Trophoblast cell (in vitro differentiated cells and primary cell): ENCODE data around the gene NDUFV3.
"Not testable (repeated sequence)": the region's sequence is repeated elsewhere in the genome, so short reads cannot be mapped to it uniquely, and the experiment has no call there.

Experiments used
- DNase-seq, 2 donors: peaks; one replicate each; pipeline ENCODE4 v3.0.0-alpha.2; 2016
- H2AFZ ChIP-seq: 2 replicates; pipeline ENCODE4 v1.6.1; 2013; ENCODE audit warnings: low read length, moderate library complexity, mild to moderate bottlenecking; ENCODE audit not compliant: insufficient read depth, poor library complexity
- H2AK5ac ChIP-seq: 2 replicates; pipeline ENCODE4 v1.6.1; 2013; ENCODE audit warnings: mild to moderate bottlenecking, low read length
- H2BK120ac ChIP-seq: 2 replicates; pipeline ENCODE4 v1.6.1; 2013; ENCODE audit warnings: low read length, mild to moderate bottlenecking, moderate library complexity; ENCODE audit not compliant: insufficient read depth, poor library complexity
- H2BK12ac ChIP-seq: 2 replicates; pipeline ENCODE4 v1.6.1; 2013; ENCODE audit warnings: mild to moderate bottlenecking, low read length, moderate library complexity
- H2BK5ac ChIP-seq: 2 replicates; pipeline ENCODE4 v1.6.1; 2013; ENCODE audit warnings: low read length, low read depth, moderate library complexity, mild to moderate bottlenecking; ENCODE audit not compliant: poor library complexity
- H3K14ac ChIP-seq: 2 replicates; pipeline ENCODE4 v1.6.1; 2013; ENCODE audit warnings: mild to moderate bottlenecking, low read length
- H3K18ac ChIP-seq: 2 replicates; pipeline ENCODE4 v1.6.1; 2013; ENCODE audit warnings: mild to moderate bottlenecking, low read length
- H3K23ac ChIP-seq: 2 replicates; pipeline ENCODE4 v1.6.1; 2013; ENCODE audit warnings: low read length
- H3K27ac ChIP-seq: 2 replicates; pipeline ENCODE4 v1.5.1; 2013; ENCODE audit warnings: low read depth, mild to moderate bottlenecking, inconsistent platforms, low read length, moderate library complexity
- H3K27me3 ChIP-seq: 2 replicates; pipeline ENCODE4 v1.6.1; 2013; ENCODE audit warnings: inconsistent platforms, mild to moderate bottlenecking, low read length, moderate library complexity; ENCODE audit not compliant: insufficient read depth
- H3K36me3 ChIP-seq, 2 experiments: 1 replicate in 1 of 2; 2 replicates in 1 of 2; pipeline ENCODE4 v1.6.1; 2013; ENCODE audit warnings: low read length in 2 of 2, mild to moderate bottlenecking in 2 of 2, moderate library complexity in 1 of 2; ENCODE audit not compliant: insufficient read depth in 2 of 2, control insufficient read depth in 1 of 2
- H3K4ac ChIP-seq: 2 replicates; pipeline ENCODE4 v1.6.1; 2013; ENCODE audit warnings: low read depth, mild to moderate bottlenecking, low read length, moderate library complexity
- H3K4me1 ChIP-seq, 2 experiments: 1 replicate in 1 of 2; 2 replicates in 1 of 2; pipeline ENCODE4 v1.6.1; 2013; ENCODE audit warnings: low read length in 2 of 2, mild to moderate bottlenecking in 2 of 2, moderate library complexity in 1 of 2; ENCODE audit not compliant: insufficient read depth in 2 of 2, control insufficient read depth in 1 of 2
- H3K4me2 ChIP-seq: 2 replicates; pipeline ENCODE4 v1.6.1; 2013; ENCODE audit warnings: inconsistent platforms, mild to moderate bottlenecking, low read length, moderate library complexity
- H3K4me3 ChIP-seq: 2 replicates; pipeline ENCODE4 v1.5.1; 2013; ENCODE audit warnings: mild to moderate bottlenecking, low read depth, low read length, inconsistent platforms
- H3K79me1 ChIP-seq: one replicate; pipeline ENCODE4 v1.6.1; 2013; ENCODE audit warnings: low read length
- H3K79me2 ChIP-seq: 2 replicates; pipeline ENCODE4 v1.6.1; 2013; ENCODE audit warnings: low read length, mild to moderate bottlenecking; ENCODE audit not compliant: control insufficient read depth, insufficient read depth, poor library complexity
- H3K9ac ChIP-seq: 2 replicates; pipeline ENCODE4 v1.6.1; 2013; ENCODE audit warnings: mild to moderate bottlenecking, low read length
- H3K9me3 ChIP-seq: 2 replicates; pipeline ENCODE4 v1.6.1; 2013; ENCODE audit warnings: low read depth, mild to moderate bottlenecking, control low read depth, inconsistent platforms, low read length; ENCODE audit not compliant: insufficient read depth
- H4K12ac ChIP-seq: 2 replicates; pipeline ENCODE4 v1.6.1; 2013; ENCODE audit warnings: low read depth, mild to moderate bottlenecking, low read length, moderate library complexity
- H4K8ac ChIP-seq: 2 replicates; pipeline ENCODE4 v1.6.1; 2013; ENCODE audit warnings: low read depth, mild to moderate bottlenecking, low read length, moderate library complexity
- H4K91ac ChIP-seq: one replicate; pipeline ENCODE4 v1.6.1; 2013; ENCODE audit warnings: low read depth, mild to moderate bottlenecking, low read length, moderate library complexity
- WGBS: extraction: QIAGEN DNeasy Blood & Tissue Kit; methylation state at CpG from one replicate; pipeline ENCODE4 v1.1.7; 2013; ENCODE audit warnings: missing lambda C conversion rate; ENCODE audit not compliant: insufficient read length, insufficient coverage; ENCODE audit errors: extremely low coverage; 5-methylcytosine and 5-hydroxymethylcytosine counted together

Gene NDUFV3

GRCh38 chr21:42865776-42866160 is 27.3 kb upstream of the NDUFV3 start:
- H2AFZ ChIP-seq: no peak overlapping the region
- no peak overlapping the region for H2AK5ac ChIP-seq
- no peaks in the 10 kb centered on the region for H3K79me1 ChIP-seq
- no peak overlapping the region for H4K8ac ChIP-seq
- WGBS: no CpG with 5 or more reads among the region's 8 CpGs
- H3K4me2 ChIP-seq: no peak overlapping the region
- H4K91ac ChIP-seq: no peak overlapping the region
- H3K79me2 ChIP-seq: no peaks in the 10 kb centered on the region
- peak overlapping the region; percentile 30 for H3K4ac ChIP-seq
- H3K4me3 ChIP-seq: no peak overlapping the region
- no peak for DNase-seq
- H2BK120ac ChIP-seq: no peak overlapping the region
- H4K12ac ChIP-seq: no peak overlapping the region
- H2BK12ac ChIP-seq: no peak overlapping the region
- H3K23ac ChIP-seq: no peak overlapping the region
- no peak overlapping the region for H3K27ac ChIP-seq
- H2BK5ac ChIP-seq: no peak overlapping the region
- H3K9ac ChIP-seq: no peak overlapping the region
- H3K36me3 ChIP-seq: peaks cover 57 to 67% of the 10 kb centered on the region in 2 experiments
- peaks cover 4% of the 10 kb centered on the region for H3K9me3 ChIP-seq
- H3K27me3 ChIP-seq: no peaks in the 10 kb centered on the region
- no peaks in the 10 kb centered on the region for H3K4me1 ChIP-seq
- no peak overlapping the region for H3K18ac ChIP-seq
- H3K14ac ChIP-seq: no peak overlapping the region

DNA sequence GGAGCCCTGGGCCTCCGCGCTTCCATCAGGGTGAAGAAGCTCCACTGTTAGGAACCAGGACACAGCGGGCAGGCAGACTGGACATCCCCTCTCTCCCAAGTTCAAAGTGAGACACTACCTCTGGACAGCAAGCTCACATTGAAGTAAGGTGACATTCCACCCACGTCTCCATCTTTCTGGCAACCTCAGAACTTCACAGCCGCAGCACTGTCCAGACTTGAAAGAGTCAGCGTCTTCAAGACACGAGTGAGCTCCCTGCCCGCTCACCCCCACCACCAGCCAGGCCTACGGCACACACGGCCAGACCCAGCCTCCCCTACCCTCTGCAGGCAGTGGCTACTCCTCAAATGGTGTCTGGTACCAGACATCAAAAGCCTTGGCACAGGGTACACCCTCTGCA is 24.9 kb upstream of the NDUFV3 start:
- no peaks in the 10 kb centered on the region for H3K4me1 ChIP-seq
- no peak overlapping the region for H4K8ac ChIP-seq
- no peak overlapping the region for H3K9ac ChIP-seq
- no peak overlapping the region for H4K12ac ChIP-seq
- H2BK5ac ChIP-seq: no peak overlapping the region
- DNase-seq: no peak
- no peak overlapping the region for H3K18ac ChIP-seq
- no peak overlapping the region for H4K91ac ChIP-seq
- H3K79me1 ChIP-seq: no peaks in the 10 kb centered on the region
- no peak overlapping the region for H3K4ac ChIP-seq
- no peak overlapping the region for H3K27ac ChIP-seq
- H3K4me2 ChIP-seq: no peak overlapping the region
- no peak overlapping the region for H2AK5ac ChIP-seq
- H3K79me2 ChIP-seq: no peaks in the 10 kb centered on the region
- no CpG with 5 or more reads among the region's 10 CpGs for WGBS
- H3K14ac ChIP-seq: no peak overlapping the region
- no peaks in the 10 kb centered on the region for H3K27me3 ChIP-seq
- no peak overlapping the region for H2AFZ ChIP-seq
- peaks cover 4% of the 10 kb centered on the region for H3K9me3 ChIP-seq
- no peak overlapping the region for H2BK12ac ChIP-seq
- peaks cover 53 to 72% of the 10 kb centered on the region in 2 experiments for H3K36me3 ChIP-seq
- H2BK120ac ChIP-seq: no peak overlapping the region
- H3K23ac ChIP-seq: no peak overlapping the region
- no peak overlapping the region for H3K4me3 ChIP-seq

DNA sequence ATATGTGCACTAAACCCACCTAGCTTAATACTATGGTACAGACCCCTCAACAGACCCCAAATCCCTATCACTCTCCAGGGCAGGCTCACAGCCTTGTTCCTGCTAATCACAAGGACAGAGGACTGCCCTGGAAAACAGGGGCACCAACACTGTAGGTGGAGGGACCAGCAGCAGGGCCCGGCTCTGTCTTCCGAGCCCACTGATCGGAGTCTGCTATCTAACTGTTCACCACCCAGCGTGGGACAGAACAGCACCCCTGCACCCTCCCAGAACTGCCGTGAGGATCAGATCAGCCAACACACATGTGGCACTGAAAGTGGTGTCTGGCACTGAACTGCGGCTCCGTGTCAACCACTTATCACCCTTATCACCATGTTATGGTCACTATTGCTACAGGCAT is 20.0 kb upstream of the NDUFV3 start:
- Histone ChIP-seq H3K23ac (no peak overlapping the region), H3K9me3 (no peaks in the 10 kb centered on the region), H2AFZ (no peak overlapping the region), H2BK120ac (no peak overlapping the region), H3K14ac (no peak overlapping the region), H3K4me2 (no peak overlapping the region), H3K27ac (no peak overlapping the region), H2BK12ac (no peak overlapping the region), H3K79me2 (no peaks in the 10 kb centered on the region), H3K18ac (no peak overlapping the region), H4K91ac (no peak overlapping the region), H2AK5ac (no peak overlapping the region), H4K12ac (no peak overlapping the region), H3K9ac (no peak overlapping the region), H2BK5ac (no peak overlapping the region), H3K36me3 (peaks cover 44 to 61% of the 10 kb centered on the region in 2 experiments), H3K27me3 (no peaks in the 10 kb centered on the region), H3K4me1 (no peaks in the 10 kb centered on the region), H3K4me3 (no peak overlapping the region), H4K8ac (no peak overlapping the region), H3K4ac (no peak overlapping the region), H3K79me1 (no peaks in the 10 kb centered on the region)
- no CpG with 5 or more reads among the region's 7 CpGs for WGBS
- DNase-seq: no peak

DNA sequence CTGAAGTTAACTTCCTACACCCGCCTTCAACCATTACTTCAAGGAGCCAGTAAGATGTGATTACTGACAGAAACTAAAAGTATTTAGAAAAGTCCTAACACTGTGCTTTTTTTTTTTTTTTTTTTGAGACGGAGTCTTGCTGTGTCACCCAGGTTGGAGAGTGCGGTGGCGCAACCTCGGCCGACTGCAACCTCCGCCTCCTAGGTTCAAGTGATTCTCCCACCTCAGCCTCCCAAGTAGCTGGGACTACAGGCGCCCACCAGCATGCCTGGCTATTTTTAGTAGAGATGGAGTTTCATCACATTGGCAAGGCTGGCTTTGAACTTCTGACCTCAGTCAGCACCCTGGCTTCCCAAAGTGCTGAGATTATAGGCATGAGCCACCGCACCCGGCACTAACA is 17.3 kb upstream of the NDUFV3 start:
- not testable (repeated sequence) for H3K4ac ChIP-seq, H3K27me3 ChIP-seq, H4K12ac ChIP-seq, H3K4me1 ChIP-seq, H3K79me1 ChIP-seq, H2AFZ ChIP-seq, H3K9ac ChIP-seq, H3K4me2 ChIP-seq, H3K27ac ChIP-seq, H3K18ac ChIP-seq, H4K8ac ChIP-seq, H2AK5ac ChIP-seq, H2BK120ac ChIP-seq, H3K23ac ChIP-seq, H2BK12ac ChIP-seq, H3K4me3 ChIP-seq, H2BK5ac ChIP-seq, H4K91ac ChIP-seq, H3K14ac ChIP-seq, H3K9me3 ChIP-seq, H3K79me2 ChIP-seq, DNase-seq
- H3K36me3 ChIP-seq: peaks cover 30 to 41% of the 10 kb centered on the region in 2 experiments
- WGBS: no CpG with 5 or more reads among the region's 10 CpGs
